Stimulated activated CD8-positive, alpha-beta memory T cell treated with anti-CD3 and anti-CD28 coated beads, Interleukin-4, amount 100 ng/mL, for 24 hours (primary cell): ENCODE measurements around the gene SEZ6.

Experiments used
- DNase-seq: peaks from one replicate; pipeline ENCODE4 v3.0.0-alpha.2; 2020; ENCODE audit warnings: low read depth

Gene SEZ6

GRCh38 chr17:28953444-28954118, 52.3 kb downstream of the SEZ6 start:
- peak; percentile 18 for DNase-seq

GRCh38 chr17:28951991-28952975, 53.5 kb downstream of the SEZ6 start:
- peak; percentile 86 for DNase-seq

- peak; percentile 100 for DNase-seq
Measured at GRCh38 chr17:28951428-28951990, 54.3 kb downstream of the SEZ6 start, which contains the start of gene PHF12. PHF12 (minus strand) TSS chr17:28951518; CDS start chr17:28950960, 558 bp downstream.

GRCh38 chr17:28950752-28951427, 54.9 kb downstream of the SEZ6 start:
- DNase-seq: no peak

GRCh38 chr17:28950017-28950751, 55.6 kb downstream of the SEZ6 start:
- DNase-seq: peak; percentile 39

GRCh38 chr17:28949185-28950016, 56.4 kb downstream of the SEZ6 start:
- DNase-seq: peak; percentile 50

- DNase-seq: no peak
Measured at GRCh38 chr17:28948873-28949184, 57.0 kb downstream of the SEZ6 start.

- DNase-seq: no peak
Measured at GRCh38 chr17:28948342-28948741, 57.5 kb downstream of the SEZ6 start.

- no peak for DNase-seq
Measured at GRCh38 chr17:28947639-28948038, 58.2 kb downstream of the SEZ6 start.

- DNase-seq: no peak
Measured at GRCh38 chr17:28946239-28946638, 59.6 kb downstream of the SEZ6 start.

GRCh38 chr17:28944862-28945741, 60.7 kb downstream of the SEZ6 start:
- no peak for DNase-seq

- DNase-seq: no peak
Measured at GRCh38 chr17:28944343-28944742, 61.5 kb downstream of the SEZ6 start.

GRCh38 chr17:28942925-28943324, 62.9 kb downstream of the SEZ6 start:
- DNase-seq: no peak

GRCh38 chr17:28941251-28941650, 64.6 kb downstream of the SEZ6 start:
- DNase-seq: no peak

- no peak for DNase-seq
Measured at GRCh38 chr17:28940675-28941074, 65.2 kb downstream of the SEZ6 start.

GRCh38 chr17:28940142-28940541, 65.7 kb downstream of the SEZ6 start:
- no peak for DNase-seq

GRCh38 chr17:28938552-28938951, 67.3 kb downstream of the SEZ6 start:
- no peak for DNase-seq

GRCh38 chr17:28937044-28937729, 68.6 kb downstream of the SEZ6 start:
- no peak for DNase-seq
